ENCODE measurements around the gene JMJD6.

The JMJD6 gene

DNA sequence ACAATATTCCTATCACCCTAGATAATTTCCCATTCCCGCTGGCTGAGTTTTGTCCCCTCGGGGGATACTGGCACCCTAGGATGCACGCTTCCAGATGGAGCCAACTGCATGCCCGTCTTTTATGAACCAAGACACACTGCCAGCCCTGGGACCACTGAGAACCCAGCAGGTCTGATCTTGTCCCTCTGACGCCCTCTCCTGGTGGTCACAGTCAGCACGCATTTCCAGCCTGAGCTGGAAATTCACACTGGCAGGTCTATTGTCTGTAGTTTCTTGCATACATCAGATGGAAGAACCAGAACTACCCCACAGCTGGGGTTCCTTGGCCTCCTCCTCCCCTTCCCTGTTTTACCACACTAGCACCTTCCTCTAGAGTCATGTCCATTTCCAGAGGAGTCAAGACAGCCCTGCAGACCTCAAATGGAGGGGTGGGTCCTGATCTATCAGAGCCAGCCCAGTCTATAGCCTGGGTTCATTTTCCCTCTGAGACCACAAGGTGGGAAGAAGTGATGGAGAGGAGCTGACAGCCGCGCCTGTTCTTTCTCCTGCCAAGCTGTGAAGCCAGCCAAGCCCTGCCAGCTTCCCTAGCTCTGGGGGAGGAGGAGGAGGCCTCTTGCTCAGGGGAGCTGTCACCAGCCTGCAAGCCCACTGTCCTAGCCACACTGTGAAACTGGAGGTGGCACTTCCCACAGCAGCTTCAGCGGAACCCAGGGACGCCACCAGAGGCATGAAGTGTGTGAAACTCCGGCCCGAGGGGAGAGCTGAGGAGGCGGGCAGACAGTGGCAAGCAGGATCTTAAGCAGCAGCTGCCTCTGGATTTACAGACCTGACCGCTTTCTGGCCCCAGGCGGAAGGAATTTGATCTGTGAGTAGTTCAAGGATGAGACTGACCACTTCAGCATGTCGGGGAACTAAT is 44.9 kb downstream of the JMJD6 start:
- DNase-seq (ENCODE audit: low read depth in 1 of 2, low spot score in 1 of 2): peak; percentile 30 to 45

DNA sequence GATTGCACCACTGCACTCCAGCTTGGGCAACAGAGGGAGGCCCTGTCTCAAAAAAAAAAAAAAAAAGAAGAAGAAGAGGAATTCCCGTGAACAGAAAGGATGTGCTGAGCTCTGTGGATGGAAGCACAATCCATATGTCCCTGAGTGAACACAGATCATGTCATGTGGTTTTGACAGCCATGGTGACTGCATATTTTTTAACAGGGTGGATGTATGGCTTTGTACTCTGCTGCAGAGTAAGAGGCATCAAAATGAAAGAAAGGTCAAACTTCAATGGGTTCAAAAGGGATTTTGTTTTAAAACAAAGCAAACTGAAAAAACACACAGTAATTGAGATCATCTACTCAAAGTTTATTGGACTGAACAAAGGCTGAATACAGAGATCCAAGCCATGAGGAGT is 47.2 kb downstream of the JMJD6 start:
- DNase-seq (ENCODE audit: low read depth in 1 of 2, low spot score in 1 of 2): no peak

DNA sequence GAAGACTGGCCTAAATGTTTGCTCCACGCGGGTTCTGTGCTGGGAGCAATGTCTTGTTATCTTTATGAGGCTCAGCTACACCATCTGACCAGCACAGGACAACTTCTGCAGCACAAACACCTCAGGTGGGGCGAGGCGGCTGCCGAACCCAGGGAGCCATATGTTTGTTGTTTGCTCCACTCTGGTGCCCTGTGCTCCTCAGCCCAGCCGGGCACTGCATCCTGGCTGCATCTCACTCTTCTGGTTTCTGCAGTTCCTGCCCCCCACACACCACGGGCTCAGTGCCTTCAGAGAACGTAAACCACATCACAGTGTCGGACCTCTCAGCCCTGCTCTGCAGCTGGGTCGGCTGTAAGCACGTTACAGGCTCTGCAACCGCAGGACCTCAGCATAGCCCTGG is 48.1 kb downstream of the JMJD6 start:
- no peak for DNase-seq (ENCODE audit: low read depth in 1 of 2, low spot score in 1 of 2)

DNA sequence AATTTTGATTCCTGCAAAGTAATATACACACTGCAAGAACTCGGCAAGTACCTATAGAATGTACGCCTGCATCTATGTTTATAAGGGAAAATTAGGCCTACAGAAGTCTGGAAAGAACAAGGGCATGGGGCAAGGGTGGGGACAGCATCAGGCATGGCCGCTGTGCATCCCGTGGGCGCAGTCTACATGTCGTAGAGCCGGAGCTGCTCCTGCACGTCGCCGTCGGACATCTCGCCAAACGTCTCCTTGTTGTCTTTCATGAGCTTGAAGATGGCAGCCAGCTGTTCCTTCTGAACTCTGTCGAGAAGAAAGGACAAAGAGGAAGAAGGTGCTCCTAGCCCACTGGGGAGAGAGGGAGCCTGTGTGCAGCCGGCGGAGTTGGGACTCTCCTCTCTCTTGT is 49.0 kb downstream of the JMJD6 start:
- DNase-seq (ENCODE audit: low read depth in 1 of 2, low spot score in 1 of 2): no peak

DNA sequence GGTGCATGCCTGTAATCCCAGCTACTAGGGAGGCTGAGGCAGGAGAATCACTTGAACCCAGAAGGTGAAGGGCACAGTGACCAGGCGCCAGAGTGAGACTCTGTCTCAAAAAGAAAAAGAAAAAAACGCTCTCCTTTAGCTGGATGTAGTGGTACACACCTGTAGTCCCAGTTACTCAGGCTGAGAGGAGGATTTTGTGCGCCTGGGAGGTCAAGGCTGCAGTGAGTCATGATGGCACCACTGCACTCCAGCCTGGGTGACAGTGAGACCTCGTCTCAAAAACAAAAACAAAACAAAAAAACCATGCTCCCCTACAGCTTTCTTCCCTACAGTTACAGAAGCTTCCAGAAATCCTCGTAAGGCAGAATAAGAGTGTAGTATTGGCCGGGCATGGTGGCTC is 49.8 kb downstream of the JMJD6 start:
- DNase-seq (ENCODE audit: low read depth in 1 of 2, low spot score in 1 of 2): no peak

GRCh38 chr17:76675648-76676047 is 50.8 kb downstream of the JMJD6 start:
- no peak for DNase-seq (ENCODE audit: low read depth in 1 of 2, low spot score in 1 of 2)

- no peak for DNase-seq (ENCODE audit: low read depth in 1 of 2, low spot score in 1 of 2)
Measured at GRCh38 chr17:76674600-76674999, 51.8 kb downstream of the JMJD6 start.

DNA sequence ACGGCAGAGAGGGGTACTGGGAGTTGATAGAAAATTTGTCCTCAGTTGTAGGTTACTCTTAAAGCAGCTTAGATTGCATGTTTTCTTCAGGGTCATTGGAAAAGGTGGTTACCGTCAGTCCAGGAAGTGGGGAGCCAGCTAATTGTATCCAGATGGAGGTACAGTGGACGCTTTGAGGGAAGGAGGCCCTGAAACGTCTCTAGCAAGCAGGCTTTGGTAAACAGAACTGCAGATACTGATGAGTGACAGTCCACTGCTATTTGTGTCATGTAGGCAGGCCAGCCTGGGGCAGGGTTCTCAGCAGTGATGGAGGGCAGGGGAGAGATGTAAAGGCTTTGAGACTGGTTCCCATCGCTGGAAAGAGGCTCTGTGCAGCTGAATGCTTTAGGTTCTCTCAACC is 52.7 kb downstream of the JMJD6 start:
- no peak for DNase-seq (ENCODE audit: low read depth in 1 of 2, low spot score in 1 of 2)

GRCh38 chr17:76672892-76673291 is 53.5 kb downstream of the JMJD6 start:
- DNase-seq (ENCODE audit: low read depth in 1 of 2, low spot score in 1 of 2): no peak

DNA sequence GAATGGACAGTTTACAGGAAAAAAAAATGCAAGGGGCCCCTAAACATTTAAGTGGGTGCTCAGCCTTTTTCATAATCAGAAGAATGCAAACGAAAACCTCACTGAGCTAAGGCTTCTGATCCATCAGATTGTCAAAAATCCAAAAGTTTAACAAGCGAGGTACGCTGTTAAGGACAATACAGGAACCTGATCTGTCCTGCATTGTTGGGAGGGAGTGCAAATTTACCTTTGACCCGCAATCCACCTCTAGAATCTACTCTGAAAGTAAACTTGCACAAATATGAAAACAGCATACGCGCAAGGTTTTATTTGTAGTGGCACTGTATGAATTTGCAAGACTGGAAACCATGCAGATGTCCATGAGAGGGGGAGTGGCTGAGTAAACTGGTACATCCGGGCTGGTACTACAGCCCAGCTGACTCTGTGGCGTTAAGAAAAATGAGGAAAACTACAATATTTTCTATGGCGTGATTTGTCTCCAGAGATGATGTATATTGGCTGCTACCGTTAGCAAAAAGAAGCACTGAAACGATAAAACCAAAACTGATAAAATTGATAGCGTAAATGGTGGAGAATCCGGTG is 54.0 kb downstream of the JMJD6 start:
- DNase-seq (ENCODE audit: low read depth in 1 of 2, low spot score in 1 of 2): no peak

- no peak for DNase-seq (ENCODE audit: low read depth in 1 of 2, low spot score in 1 of 2)
Measured at GRCh38 chr17:76671912-76672262, 54.5 kb downstream of the JMJD6 start.

DNA sequence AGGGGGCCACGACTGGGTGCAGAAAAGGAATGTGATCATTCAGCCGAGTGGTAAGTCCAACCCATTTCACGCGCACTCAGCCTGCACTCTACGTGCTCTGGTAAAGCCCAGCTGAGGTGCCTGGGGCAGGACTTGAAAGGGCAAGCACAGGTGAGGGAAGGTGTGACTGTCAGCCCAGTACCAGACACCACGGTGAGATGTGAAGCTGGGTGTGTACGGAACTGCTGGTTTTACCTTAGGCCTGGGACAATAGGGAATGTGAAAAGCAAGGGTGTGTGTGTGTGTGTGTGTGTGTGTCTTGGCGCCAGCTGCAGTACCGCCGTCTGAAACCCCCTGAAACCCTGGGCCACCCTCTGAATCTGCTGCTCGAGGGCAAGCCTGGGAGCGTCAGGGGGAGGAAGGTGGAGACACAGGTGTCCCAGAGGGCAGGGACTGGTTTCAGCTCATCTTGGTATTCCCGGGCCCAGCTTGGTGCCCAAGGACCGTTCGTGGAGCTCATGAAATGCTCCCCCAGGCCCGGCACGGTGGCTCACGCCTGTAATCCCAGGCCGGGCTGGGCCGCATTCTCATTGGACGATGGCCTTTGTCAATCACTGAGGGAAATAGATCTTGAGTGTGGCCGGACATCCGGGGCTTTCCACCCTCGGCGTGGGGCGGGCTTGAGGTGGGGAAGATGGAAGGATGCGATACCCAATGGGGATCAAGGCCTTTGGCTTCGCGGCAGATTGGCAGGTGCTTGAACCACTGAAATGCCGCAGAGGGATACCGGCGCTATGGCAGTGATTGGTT is 55.1 kb downstream of the JMJD6 start:
- DNase-seq (ENCODE audit: low read depth in 1 of 2, low spot score in 1 of 2): peak; percentile 94 to 97

DNA sequence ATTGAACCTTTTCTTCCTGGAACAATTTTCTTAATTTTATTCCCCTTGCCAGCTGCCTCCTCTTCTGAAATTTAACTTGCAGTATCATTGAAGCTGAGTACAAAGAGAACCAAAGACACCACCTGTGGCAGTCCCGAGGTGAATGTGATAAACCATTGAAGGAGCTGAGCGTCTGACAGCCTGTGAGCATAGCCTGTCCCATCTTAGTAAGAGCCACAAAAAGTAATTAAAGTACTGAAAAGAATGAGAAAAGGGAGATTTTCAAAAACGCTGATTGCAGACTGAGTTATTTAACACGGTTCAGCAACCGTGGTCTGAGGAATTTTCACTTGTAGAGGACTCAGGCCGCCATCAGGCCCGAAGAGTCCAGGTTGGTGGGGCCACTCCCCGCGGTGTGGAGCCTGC is 55.7 kb downstream of the JMJD6 start:
- no peak for DNase-seq (ENCODE audit: low read depth in 1 of 2, low spot score in 1 of 2)

DNA sequence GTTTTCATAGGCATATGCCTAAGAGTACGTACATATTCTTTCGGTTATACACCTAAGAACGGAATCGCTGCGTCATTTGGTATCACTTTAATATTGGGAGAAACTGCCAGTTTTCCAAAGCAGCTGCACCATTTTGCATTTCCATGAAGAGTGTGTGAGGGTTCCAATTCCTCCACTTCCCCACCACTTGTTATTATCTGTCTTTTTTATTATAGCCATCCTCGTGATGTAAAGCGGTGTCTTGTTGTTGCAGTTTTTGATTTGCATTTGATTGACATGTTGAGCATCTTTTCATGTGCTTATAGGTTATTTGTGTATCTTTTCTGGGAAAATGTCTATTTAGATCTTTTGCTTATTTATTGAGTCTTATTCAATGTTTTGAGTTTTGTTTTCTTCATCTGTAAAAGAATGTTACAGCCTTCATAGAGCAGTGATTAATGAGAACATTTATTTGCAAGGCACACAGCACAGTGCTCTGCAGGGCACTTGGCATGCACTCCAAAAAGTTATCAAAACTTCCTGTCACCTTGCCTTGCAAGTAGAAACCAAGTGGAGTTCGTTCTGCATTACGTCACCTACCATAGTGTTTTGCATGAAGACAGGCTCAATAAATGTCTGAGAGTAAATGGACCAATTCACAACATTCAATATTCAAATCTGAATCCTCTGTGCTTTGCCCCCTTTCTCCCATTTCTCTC is 56.2 kb downstream of the JMJD6 start:
- no peak for DNase-seq (ENCODE audit: low read depth in 1 of 2, low spot score in 1 of 2)
